Erythroblast (primary cell): ENCODE results near the gene MOB1A.
"Not testable (repeated sequence)": the region's sequence is repeated elsewhere in the genome, so short reads cannot be mapped to it uniquely, and the experiment has no call there.

Experiments used
- GATA1 ChIP-seq: IDR thresholded peaks from 2 replicates; pipeline ENCODE4 v1.6.1; 2011; ENCODE audit warnings: low read depth, mild to moderate bottlenecking, control low read depth, low read length, moderate library complexity
- POLR2A ChIP-seq: IDR thresholded peaks from 2 replicates; pipeline ENCODE4 v1.6.1; 2011; ENCODE audit warnings: mild to moderate bottlenecking, low read length

GRCh38 chr2:74121846-74122245 lies 56.8 kb downstream of the MOB1A start:
- not testable (repeated sequence) for TF ChIP-seq POLR2A, GATA1
